ENCODE results near the gene SLC25A19. TPM values are rescaled to one million over a fixed set of nuclear protein-coding genes. Genes with fewer than 3 reads are reported as not detected.

Gene SLC25A19
- total and polyA plus RNA-seq, 9 of the 15 experiments (the other 6 are each of a cell fraction or from before 2014, with no cell fraction given), result 33.4 to 76.6 (median 55.3) TPM

DNA sequence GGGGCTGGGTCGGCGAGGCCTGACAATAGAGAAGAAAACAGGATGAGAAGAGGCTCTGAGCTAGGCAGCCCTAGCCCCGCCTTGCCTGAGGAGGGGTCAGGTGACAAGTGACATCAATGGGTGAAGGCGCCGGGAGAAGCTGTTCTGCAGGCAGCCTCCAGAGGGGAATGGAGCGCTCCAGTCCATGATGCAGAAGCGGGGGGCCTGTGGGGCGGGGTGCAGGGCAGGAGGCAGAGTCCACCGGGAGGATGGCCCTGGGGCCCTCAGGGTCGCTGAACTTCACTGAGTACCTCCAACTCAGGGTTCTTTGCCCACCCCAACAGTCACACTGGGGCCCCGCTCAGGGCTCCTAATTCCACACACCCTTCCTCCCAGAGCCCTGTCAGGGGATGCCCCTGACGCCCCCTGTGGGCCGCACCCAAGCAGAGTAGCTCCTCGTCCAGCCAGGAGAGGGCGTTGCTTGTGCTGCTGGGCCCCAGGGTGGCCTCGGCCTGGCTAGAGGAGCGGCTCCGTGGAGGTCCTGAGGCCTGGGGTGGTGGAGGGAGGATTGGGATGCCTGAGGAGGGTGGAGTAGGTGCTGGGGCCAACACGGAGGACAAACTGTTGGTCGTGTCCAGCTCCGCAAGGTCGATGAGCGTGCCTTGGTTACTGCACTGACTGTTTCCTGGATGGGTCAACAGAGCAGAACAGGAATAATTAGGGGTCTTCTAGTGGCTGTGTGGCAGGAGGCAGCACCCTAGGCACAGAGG lies 48.7 kb downstream of the SLC25A19 start (continued):
- TF ChIP-seq, protein P1, sequence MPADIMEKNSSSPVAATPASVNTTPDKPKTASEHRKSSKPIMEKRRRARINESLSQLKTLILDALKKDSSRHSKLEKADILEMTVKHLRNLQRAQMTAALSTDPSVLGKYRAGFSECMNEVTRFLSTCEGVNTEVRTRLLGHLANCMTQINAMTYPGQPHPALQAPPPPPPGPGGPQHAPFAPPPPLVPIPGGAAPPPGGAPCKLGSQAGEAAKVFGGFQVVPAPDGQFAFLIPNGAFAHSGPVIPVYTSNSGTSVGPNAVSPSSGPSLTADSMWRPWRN (IDR thresholded peaks at IDR 0.05; ENCODE audit: low read depth), result no peak
- TF ChIP-seq RUNX1 (IDR thresholded peaks at IDR 0.05; ENCODE audit: low read depth) (no peak), PHF21A (IDR thresholded peaks at IDR 0.05; ENCODE audit: borderline replicate concordance, low read depth) (0 out of 2 replicates have a peak, but pooled peaks have one; percentile 38), TAF15 (IDR thresholded peaks at IDR 0.05; ENCODE audit: low read depth, low read length) (0 out of 2 replicates have a peak, but pooled peaks have one; percentile 13), RBFOX2 (IDR thresholded peaks at IDR 0.05; ENCODE audit: low read depth, low read length) (0 out of 2 replicates have a peak, but pooled peaks have one; percentile 21), RAD21 (CRISPR knock-in tag; conservative IDR thresholded peaks at IDR 0.05 in 1 of 2, IDR thresholded peaks at IDR 0.05 in 1 of 2) (peak; percentile 43 to 93), XRCC5 (IDR thresholded peaks at IDR 0.05; ENCODE audit: low read depth, low read length) (0 out of 2 replicates have a peak, but pooled peaks have one; percentile 34), JUND (IDR thresholded peaks at IDR 0.05; ENCODE audit: borderline replicate concordance, low read depth, low read length) (peak; percentile 52), JUND (tag; IDR thresholded peaks at IDR 0.05; ENCODE audit: borderline replicate concordance, low read depth, low read length) (no peak), ELF4 (CRISPR knock-in tag; IDR thresholded peaks at IDR 0.05) (no peak; the same call in 1 of the 2 replicates), ADNP (tag; IDR thresholded peaks at IDR 0.05) (no peak), ARID1B (IDR thresholded peaks at IDR 0.05) (0 out of 2 replicates have a peak, but pooled peaks have one; percentile 49), HEY1 (CRISPR knock-in tag; IDR thresholded peaks at IDR 0.05; ENCODE audit: borderline replicate concordance) (no peak), MECOM (CRISPR knock-in tag; IDR thresholded peaks at IDR 0.05) (no peak)
- TF ChIP-seq, protein P2, sequence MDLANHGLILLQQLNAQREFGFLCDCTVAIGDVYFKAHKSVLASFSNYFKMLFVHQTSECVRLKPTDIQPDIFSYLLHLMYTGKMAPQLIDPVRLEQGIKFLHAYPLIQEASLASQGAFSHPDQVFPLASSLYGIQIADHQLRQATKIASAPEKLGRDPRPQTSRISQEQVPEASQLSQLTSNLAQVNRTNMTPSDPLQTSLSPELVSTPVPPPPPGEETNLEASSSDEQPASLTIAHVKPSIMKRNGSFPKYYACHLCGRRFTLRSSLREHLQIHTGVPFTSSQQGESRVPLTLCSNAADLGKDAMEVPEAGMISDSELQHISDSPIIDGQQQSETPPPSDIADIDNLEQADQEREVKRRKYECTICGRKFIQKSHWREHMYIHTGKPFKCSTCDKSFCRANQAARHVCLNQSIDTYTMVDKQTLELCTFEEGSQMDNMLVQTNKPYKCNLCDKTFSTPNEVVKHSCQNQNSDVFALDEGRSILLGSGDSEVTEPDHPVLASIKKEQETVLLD (IDR thresholded peaks at IDR 0.05), result no peak
- TF ChIP-seq, protein P3, sequence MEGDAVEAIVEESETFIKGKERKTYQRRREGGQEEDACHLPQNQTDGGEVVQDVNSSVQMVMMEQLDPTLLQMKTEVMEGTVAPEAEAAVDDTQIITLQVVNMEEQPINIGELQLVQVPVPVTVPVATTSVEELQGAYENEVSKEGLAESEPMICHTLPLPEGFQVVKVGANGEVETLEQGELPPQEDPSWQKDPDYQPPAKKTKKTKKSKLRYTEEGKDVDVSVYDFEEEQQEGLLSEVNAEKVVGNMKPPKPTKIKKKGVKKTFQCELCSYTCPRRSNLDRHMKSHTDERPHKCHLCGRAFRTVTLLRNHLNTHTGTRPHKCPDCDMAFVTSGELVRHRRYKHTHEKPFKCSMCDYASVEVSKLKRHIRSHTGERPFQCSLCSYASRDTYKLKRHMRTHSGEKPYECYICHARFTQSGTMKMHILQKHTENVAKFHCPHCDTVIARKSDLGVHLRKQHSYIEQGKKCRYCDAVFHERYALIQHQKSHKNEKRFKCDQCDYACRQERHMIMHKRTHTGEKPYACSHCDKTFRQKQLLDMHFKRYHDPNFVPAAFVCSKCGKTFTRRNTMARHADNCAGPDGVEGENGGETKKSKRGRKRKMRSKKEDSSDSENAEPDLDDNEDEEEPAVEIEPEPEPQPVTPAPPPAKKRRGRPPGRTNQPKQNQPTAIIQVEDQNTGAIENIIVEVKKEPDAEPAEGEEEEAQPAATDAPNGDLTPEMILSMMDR (IDR thresholded peaks at IDR 0.05 in 2 of 3, conservative IDR thresholded peaks at IDR 0.05 in 1 of 3; ENCODE audit: insufficient read depth in 2 of 3, low read depth in 1 of 3, low read length in 3 of 3), result peak; percentile 99 to 100 (median 99)
- TF ChIP-seq, protein P4, sequence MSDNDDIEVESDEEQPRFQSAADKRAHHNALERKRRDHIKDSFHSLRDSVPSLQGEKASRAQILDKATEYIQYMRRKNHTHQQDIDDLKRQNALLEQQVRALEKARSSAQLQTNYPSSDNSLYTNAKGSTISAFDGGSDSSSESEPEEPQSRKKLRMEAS (CRISPR knock-in tag; IDR thresholded peaks at IDR 0.05), result peak; percentile 47
- TF ChIP-seq, protein P5, sequence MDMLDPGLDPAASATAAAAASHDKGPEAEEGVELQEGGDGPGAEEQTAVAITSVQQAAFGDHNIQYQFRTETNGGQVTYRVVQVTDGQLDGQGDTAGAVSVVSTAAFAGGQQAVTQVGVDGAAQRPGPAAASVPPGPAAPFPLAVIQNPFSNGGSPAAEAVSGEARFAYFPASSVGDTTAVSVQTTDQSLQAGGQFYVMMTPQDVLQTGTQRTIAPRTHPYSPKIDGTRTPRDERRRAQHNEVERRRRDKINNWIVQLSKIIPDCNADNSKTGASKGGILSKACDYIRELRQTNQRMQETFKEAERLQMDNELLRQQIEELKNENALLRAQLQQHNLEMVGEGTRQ (CRISPR knock-in tag; IDR thresholded peaks at IDR 0.05), result peak; percentile 67
